WTC11 (cell line): ENCODE measurements around the gene RIPOR3. TPM values are rescaled to one million over a fixed set of nuclear protein-coding genes. Genes with fewer than 3 reads are reported as not detected.

Source experiments
- ATAC-seq: fragments of 200-7000 bp; cut with Tn5 transposase; 2 replicates; pipeline ENCODE4 v1.10.0; 2021; ENCODE audit warnings: mild to moderate bottlenecking, moderate library complexity
- CTCF ChIA-PET: fragments of 300-600 bp; sonication (Branson Sonifier 250); formaldehyde crosslinking; loops from one replicate; lab custom pipeline; 2021; ENCODE audit warnings: antibody characterized with exemption; lab: Charles Lee
- POLR2A ChIA-PET: fragments of 350-600 bp; sonication (Branson Sonifier 250); formaldehyde crosslinking; loops from one replicate; lab custom pipeline; 2021; ENCODE audit warnings: antibody characterized with exemption; lab: Charles Lee
- DNase-seq: peaks from one replicate; pipeline ENCODE4 v3.0.0; 2021; ENCODE audit warnings: low spot score
- H3K27ac Mint-ChIP-seq: 2 replicates; pipeline ENCODE4 v1.8.0; 2021; ENCODE audit warnings: mixed read lengths
- H3K27me3 Mint-ChIP-seq: 2 replicates; pipeline ENCODE4 v1.8.0; 2021; ENCODE audit warnings: low read depth, mild to moderate bottlenecking, moderate library complexity, mixed read lengths
- H3K36me3 Mint-ChIP-seq: 2 replicates; pipeline ENCODE4 v1.8.0; 2021; ENCODE audit warnings: mixed read lengths
- H3K4me1 Mint-ChIP-seq: 2 replicates; pipeline ENCODE4 v1.8.0; 2022; ENCODE audit warnings: mixed read lengths
- H3K4me3 Mint-ChIP-seq: 2 replicates; pipeline ENCODE4 v1.8.0; 2021; ENCODE audit warnings: mild to moderate bottlenecking, moderate library complexity, mixed read lengths
- H3K9me3 Mint-ChIP-seq: 2 replicates; pipeline ENCODE4 v1.8.0; 2021; ENCODE audit warnings: mixed read lengths
- CREM ChIP-seq: sonication (generic); formaldehyde crosslinking; IDR thresholded peaks from 2 replicates; pipeline ENCODE4 v1.8.1; 2022; ENCODE audit warnings: mild to moderate bottlenecking, missing genetic modification reagents, moderate library complexity
- ELF4 ChIP-seq: sonication (generic); formaldehyde crosslinking; IDR thresholded peaks from 2 replicates; pipeline ENCODE4 v1.8.1; 2022; ENCODE audit warnings: low read depth, mild to moderate bottlenecking, moderate library complexity, missing genetic modification reagents
- FOXK1 ChIP-seq: sonication (generic); formaldehyde crosslinking; IDR thresholded peaks from 2 replicates; pipeline ENCODE4 v1.8.0; 2022; ENCODE audit warnings: mild to moderate bottlenecking, moderate library complexity, missing genetic modification reagents
- FOXP1 ChIP-seq: sonication (generic); formaldehyde crosslinking; IDR thresholded peaks from 2 replicates; pipeline ENCODE4 v1.8.0; 2022; ENCODE audit warnings: missing genetic modification reagents, mild to moderate bottlenecking, moderate library complexity, borderline replicate concordance
- GABPB1 ChIP-seq: sonication (generic); formaldehyde crosslinking; IDR thresholded peaks from 2 replicates; pipeline ENCODE4 v1.8.1; 2023; ENCODE audit warnings: mild to moderate bottlenecking, missing genetic modification reagents
- HMGA2 ChIP-seq: fragments of 250-450 bp; sonication (Bioruptor Pico); IDR thresholded peaks from 2 replicates; pipeline ENCODE4 v1.4.0; 2021; ENCODE audit warnings: mild to moderate bottlenecking, moderate library complexity
- JAZF1 ChIP-seq: fragments of 250-450 bp; sonication (Bioruptor Pico); IDR thresholded peaks from 2 replicates; pipeline ENCODE4 v1.9.0; 2021; ENCODE audit warnings: moderate library complexity, mild to moderate bottlenecking, inconsistent platforms
- MYBL2 ChIP-seq: sonication (generic); formaldehyde crosslinking; IDR thresholded peaks from 2 replicates; pipeline ENCODE4 v1.8.1; 2023; ENCODE audit warnings: mild to moderate bottlenecking, moderate library complexity, missing genetic modification reagents
- NFATC4 ChIP-seq: fragments of 250-450 bp; sonication (Bioruptor Pico); IDR thresholded peaks from 2 replicates; pipeline ENCODE4 v1.9.0; 2021; ENCODE audit warnings: mild to moderate bottlenecking
- NFYB ChIP-seq: sonication (generic); formaldehyde crosslinking; conservative IDR thresholded peaks from 2 replicates; pipeline ENCODE4 v1.8.0; 2022; ENCODE audit warnings: low read depth, missing genetic modification reagents
- RELA ChIP-seq: sonication (generic); formaldehyde crosslinking; IDR thresholded peaks from 2 replicates; pipeline ENCODE4 v1.8.1; 2022; ENCODE audit warnings: missing genetic modification reagents, mild to moderate bottlenecking, borderline replicate concordance
- SP1 ChIP-seq: sonication (generic); formaldehyde crosslinking; conservative IDR thresholded peaks from 2 replicates; pipeline ENCODE4 v1.8.1; 2022; ENCODE audit warnings: missing genetic modification reagents
- USF1 ChIP-seq: sonication (generic); formaldehyde crosslinking; IDR thresholded peaks from 2 replicates; pipeline ENCODE4 v1.8.0; 2022; ENCODE audit warnings: mild to moderate bottlenecking, missing genetic modification reagents
- ZBTB21 ChIP-seq: sonication (generic); formaldehyde crosslinking; IDR thresholded peaks from 2 replicates; pipeline ENCODE4 v1.8.1; 2023; ENCODE audit warnings: mild to moderate bottlenecking, missing genetic modification reagents, borderline replicate concordance
- ZNF263 ChIP-seq: sonication (generic); formaldehyde crosslinking; IDR thresholded peaks from 2 replicates; pipeline ENCODE4 v1.8.1; 2022; ENCODE audit warnings: low read depth, mild to moderate bottlenecking, moderate library complexity, missing genetic modification reagents
- total RNA-seq: library from RNA; stranded (reverse); gene quantifications from 3 replicates; pipeline ENCODE4 v1.2.3, GENCODE V29; 2021
- TF ChIP-seq, protein P1 (sequence below): sonication (generic); formaldehyde crosslinking; conservative IDR thresholded peaks from 2 replicates; pipeline ENCODE4 v1.8.1; 2023; ENCODE audit warnings: mild to moderate bottlenecking, low read depth, missing genetic modification reagents, moderate library complexity
- TF ChIP-seq, protein P2 (sequence below): fragments of 250-450 bp; sonication (Bioruptor Pico); IDR thresholded peaks from 2 replicates; pipeline ENCODE4 v1.9.0; 2021; ENCODE audit warnings: mild to moderate bottlenecking
- TF ChIP-seq, protein P3 (sequence below): sonication (generic); formaldehyde crosslinking; IDR thresholded peaks from 2 replicates; pipeline ENCODE4 v1.8.1; 2022; ENCODE audit warnings: low read depth, missing genetic modification reagents, borderline replicate concordance
- TF ChIP-seq, protein P4 (sequence below): sonication (generic); formaldehyde crosslinking; IDR thresholded peaks from 2 replicates; pipeline ENCODE4 v1.8.1; 2022; ENCODE audit warnings: low read depth, mild to moderate bottlenecking, moderate library complexity, missing genetic modification reagents, borderline replicate concordance

Gene RIPOR3
- total RNA-seq, 1 experiment from 2014 or later, result 6.5 TPM

GRCh38 chr20:50728486-50728980, 37.2 kb upstream of the RIPOR3 start:
- H3K4me3 Mint-ChIP-seq, result no peak overlapping the region

DNA sequence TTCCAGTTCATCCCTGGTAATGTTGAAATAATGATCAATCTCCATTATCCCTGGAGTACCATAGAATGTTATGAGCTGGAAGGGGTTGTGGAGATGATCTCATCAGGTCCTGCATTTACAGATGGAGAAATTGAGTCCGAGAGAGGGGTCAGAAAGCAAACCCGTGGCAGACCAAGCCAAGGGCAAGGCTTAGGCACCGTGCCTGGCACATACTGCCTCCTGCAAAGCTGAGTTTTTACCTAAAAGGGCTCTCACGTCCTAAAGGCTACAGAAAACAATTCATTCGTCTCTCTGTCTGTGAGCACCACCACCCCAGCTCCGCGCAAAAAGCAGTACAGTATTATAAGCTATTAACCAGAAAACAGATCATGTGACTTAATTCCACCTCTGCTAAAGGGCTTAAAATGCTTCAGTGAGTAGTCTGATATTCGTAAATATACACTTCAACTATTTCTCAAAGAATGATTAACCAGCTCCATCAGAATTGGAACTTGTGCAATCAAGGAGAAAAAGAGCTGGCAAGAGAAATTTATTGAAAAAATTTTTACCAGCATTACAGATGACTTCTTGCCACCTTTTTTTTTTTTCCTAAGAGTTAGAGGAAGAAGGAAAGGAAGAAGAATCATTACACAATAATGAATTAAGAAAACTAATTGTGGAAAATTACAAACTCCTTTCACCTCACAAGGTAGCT, 36.6 kb upstream of the RIPOR3 start:
- Mint-ChIP-seq H3K4me3 (no peak overlapping the region), H3K36me3 (0 out of 2 replicates have a peak, but pooled peaks cover 2% of the 10 kb centered on the region), H3K4me1 (peaks cover 22% of the 10 kb centered on the region), H3K27me3 (no peaks in the 10 kb centered on the region), H3K27ac (no peak overlapping the region), H3K9me3 (no peaks in the 10 kb centered on the region)
- TF ChIP-seq FOXP1 (CRISPR knock-in tag) (no peak), GABPB1 (0 out of 2 replicates have a peak, but pooled peaks have one; percentile 12), FOXK1 (CRISPR knock-in tag) (no peak), CREM (CRISPR knock-in tag) (no peak)
- CTCF ChIA-PET, result interaction anchor here (0.7 to 2.9 kb wide), 5 partner anchors 10 to 92 kb away, joined by 3 to 11 read pairs (median 5); no protein-coding TSS in a partner anchor
- POLR2A ChIA-PET, result interaction anchor here (0.6 kb wide), 1 partner anchor 58 kb away, joined by 7 read pairs; no protein-coding TSS in a partner anchor
- ATAC-seq, result no peak
- DNase-seq, result no peak

More at GRCh38 chr20:50728486-50728980, 37.2 kb upstream of the RIPOR3 start:
- Mint-ChIP-seq H3K27ac (no peak overlapping the region), H3K4me1 (peaks cover 28% of the 10 kb centered on the region)
- TF ChIP-seq HMGA2 (CRISPR knock-in tag) (no peak), NFYB (CRISPR knock-in tag) (no peak), ZNF263 (CRISPR knock-in tag) (no peak), GABPB1 (0 out of 2 replicates have a peak, but pooled peaks have one; percentile 6), NFATC4 (CRISPR knock-in tag) (no peak)
- TF ChIP-seq, all 79 proteins: peak for 1
- Mint-ChIP-seq H3K36me3 (0 out of 2 replicates have a peak, but pooled peaks cover 2% of the 10 kb centered on the region), H3K27me3 (no peaks in the 10 kb centered on the region), H3K9me3 (no peaks in the 10 kb centered on the region)
- ChIA-PET CTCF (interaction anchor here (1.5 to 3.2 kb wide), 5 partner anchors 10 to 102 kb away, joined by 5 to 26 read pairs (median 8); no protein-coding TSS in a partner anchor), POLR2A (no interaction called here)
- DNase-seq, result no peak
- no peak for ATAC-seq

GRCh38 chr20:50726955-50727791, 35.8 kb upstream of the RIPOR3 start:
- no peak overlapping the region for H3K4me3 Mint-ChIP-seq
- no peak for DNase-seq
- no peak for ATAC-seq
- no peaks in the 10 kb centered on the region for H3K36me3 Mint-ChIP-seq
- H3K27ac Mint-ChIP-seq, result no peak overlapping the region
- peaks cover 16% of the 10 kb centered on the region for H3K4me1 Mint-ChIP-seq
- H3K9me3 Mint-ChIP-seq, result no peaks in the 10 kb centered on the region
- ChIA-PET CTCF (interaction anchor here (0.7 to 1.7 kb wide), 3 partner anchors 63 to 91 kb away, joined by 3 to 5 read pairs (median 5); no protein-coding TSS in a partner anchor), POLR2A (interaction anchor here (0.6 kb wide), 1 partner anchor 57 kb away, joined by 7 read pairs; no protein-coding TSS in a partner anchor)
- TF ChIP-seq JAZF1 (CRISPR knock-in tag) (no peak), USF1 (CRISPR knock-in tag) (no peak), SP1 (no peak), ZBTB21 (CRISPR knock-in tag) (no peak), ELF4 (CRISPR knock-in tag) (no peak), RELA (CRISPR knock-in tag) (no peak), MYBL2 (CRISPR knock-in tag) (no peak), CREM (CRISPR knock-in tag) (no peak)
- TF ChIP-seq, protein P1, sequence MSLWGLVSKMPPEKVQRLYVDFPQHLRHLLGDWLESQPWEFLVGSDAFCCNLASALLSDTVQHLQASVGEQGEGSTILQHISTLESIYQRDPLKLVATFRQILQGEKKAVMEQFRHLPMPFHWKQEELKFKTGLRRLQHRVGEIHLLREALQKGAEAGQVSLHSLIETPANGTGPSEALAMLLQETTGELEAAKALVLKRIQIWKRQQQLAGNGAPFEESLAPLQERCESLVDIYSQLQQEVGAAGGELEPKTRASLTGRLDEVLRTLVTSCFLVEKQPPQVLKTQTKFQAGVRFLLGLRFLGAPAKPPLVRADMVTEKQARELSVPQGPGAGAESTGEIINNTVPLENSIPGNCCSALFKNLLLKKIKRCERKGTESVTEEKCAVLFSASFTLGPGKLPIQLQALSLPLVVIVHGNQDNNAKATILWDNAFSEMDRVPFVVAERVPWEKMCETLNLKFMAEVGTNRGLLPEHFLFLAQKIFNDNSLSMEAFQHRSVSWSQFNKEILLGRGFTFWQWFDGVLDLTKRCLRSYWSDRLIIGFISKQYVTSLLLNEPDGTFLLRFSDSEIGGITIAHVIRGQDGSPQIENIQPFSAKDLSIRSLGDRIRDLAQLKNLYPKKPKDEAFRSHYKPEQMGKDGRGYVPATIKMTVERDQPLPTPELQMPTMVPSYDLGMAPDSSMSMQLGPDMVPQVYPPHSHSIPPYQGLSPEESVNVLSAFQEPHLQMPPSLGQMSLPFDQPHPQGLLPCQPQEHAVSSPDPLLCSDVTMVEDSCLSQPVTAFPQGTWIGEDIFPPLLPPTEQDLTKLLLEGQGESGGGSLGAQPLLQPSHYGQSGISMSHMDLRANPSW, result no peak
- TF ChIP-seq, protein P2, sequence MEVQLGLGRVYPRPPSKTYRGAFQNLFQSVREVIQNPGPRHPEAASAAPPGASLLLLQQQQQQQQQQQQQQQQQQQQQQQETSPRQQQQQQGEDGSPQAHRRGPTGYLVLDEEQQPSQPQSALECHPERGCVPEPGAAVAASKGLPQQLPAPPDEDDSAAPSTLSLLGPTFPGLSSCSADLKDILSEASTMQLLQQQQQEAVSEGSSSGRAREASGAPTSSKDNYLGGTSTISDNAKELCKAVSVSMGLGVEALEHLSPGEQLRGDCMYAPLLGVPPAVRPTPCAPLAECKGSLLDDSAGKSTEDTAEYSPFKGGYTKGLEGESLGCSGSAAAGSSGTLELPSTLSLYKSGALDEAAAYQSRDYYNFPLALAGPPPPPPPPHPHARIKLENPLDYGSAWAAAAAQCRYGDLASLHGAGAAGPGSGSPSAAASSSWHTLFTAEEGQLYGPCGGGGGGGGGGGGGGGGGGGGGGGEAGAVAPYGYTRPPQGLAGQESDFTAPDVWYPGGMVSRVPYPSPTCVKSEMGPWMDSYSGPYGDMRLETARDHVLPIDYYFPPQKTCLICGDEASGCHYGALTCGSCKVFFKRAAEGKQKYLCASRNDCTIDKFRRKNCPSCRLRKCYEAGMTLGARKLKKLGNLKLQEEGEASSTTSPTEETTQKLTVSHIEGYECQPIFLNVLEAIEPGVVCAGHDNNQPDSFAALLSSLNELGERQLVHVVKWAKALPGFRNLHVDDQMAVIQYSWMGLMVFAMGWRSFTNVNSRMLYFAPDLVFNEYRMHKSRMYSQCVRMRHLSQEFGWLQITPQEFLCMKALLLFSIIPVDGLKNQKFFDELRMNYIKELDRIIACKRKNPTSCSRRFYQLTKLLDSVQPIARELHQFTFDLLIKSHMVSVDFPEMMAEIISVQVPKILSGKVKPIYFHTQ (CRISPR knock-in tag), result no peak
- TF ChIP-seq, protein P3, sequence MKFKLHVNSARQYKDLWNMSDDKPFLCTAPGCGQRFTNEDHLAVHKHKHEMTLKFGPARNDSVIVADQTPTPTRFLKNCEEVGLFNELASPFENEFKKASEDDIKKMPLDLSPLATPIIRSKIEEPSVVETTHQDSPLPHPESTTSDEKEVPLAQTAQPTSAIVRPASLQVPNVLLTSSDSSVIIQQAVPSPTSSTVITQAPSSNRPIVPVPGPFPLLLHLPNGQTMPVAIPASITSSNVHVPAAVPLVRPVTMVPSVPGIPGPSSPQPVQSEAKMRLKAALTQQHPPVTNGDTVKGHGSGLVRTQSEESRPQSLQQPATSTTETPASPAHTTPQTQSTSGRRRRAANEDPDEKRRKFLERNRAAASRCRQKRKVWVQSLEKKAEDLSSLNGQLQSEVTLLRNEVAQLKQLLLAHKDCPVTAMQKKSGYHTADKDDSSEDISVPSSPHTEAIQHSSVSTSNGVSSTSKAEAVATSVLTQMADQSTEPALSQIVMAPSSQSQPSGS (CRISPR knock-in tag), result no peak
- TF ChIP-seq, protein P4, sequence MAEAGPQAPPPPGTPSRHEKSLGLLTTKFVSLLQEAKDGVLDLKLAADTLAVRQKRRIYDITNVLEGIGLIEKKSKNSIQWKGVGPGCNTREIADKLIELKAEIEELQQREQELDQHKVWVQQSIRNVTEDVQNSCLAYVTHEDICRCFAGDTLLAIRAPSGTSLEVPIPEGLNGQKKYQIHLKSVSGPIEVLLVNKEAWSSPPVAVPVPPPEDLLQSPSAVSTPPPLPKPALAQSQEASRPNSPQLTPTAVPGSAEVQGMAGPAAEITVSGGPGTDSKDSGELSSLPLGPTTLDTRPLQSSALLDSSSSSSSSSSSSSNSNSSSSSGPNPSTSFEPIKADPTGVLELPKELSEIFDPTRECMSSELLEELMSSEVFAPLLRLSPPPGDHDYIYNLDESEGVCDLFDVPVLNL, result no peak
- H3K27me3 Mint-ChIP-seq, result no peaks in the 10 kb centered on the region
